Germinal center (tissue), 1 donor: ENCODE results near the gene FBXO31.

Source experiments
- DNase-seq: peaks from one replicate; pipeline ENCODE4 v3.0.0; 2012; ENCODE audit warnings: mixed read lengths, low spot score

Gene FBXO31

GRCh38 chr16:87309620-87310525, 73.7 kb downstream of the FBXO31 start:
- no peak for DNase-seq

GRCh38 chr16:87308826-87309225, 74.8 kb downstream of the FBXO31 start:
- DNase-seq, result no peak

- DNase-seq, result no peak
Measured at GRCh38 chr16:87306516-87306915, 77.1 kb downstream of the FBXO31 start.

- no peak for DNase-seq
Measured at GRCh38 chr16:87305505-87306391, 77.8 kb downstream of the FBXO31 start.

- DNase-seq, result no peak
Measured at GRCh38 chr16:87304951-87305350, 78.6 kb downstream of the FBXO31 start.

GRCh38 chr16:87303962-87304521, 79.5 kb downstream of the FBXO31 start:
- no peak for DNase-seq

GRCh38 chr16:87303431-87303930, 80.1 kb downstream of the FBXO31 start:
- DNase-seq, result no peak

GRCh38 chr16:87298857-87299465, 84.6 kb downstream of the FBXO31 start:
- no peak for DNase-seq

GRCh38 chr16:87297918-87298631, 85.5 kb downstream of the FBXO31 start:
- peak; percentile 62 for DNase-seq

GRCh38 chr16:87297407-87297806, 86.2 kb downstream of the FBXO31 start:
- no peak for DNase-seq

- no peak for DNase-seq
Measured at GRCh38 chr16:87295661-87296531, 87.7 kb downstream of the FBXO31 start.

GRCh38 chr16:87295259-87295658, 88.3 kb downstream of the FBXO31 start:
- DNase-seq, result peak; percentile 61

GRCh38 chr16:87293990-87294389, 89.6 kb downstream of the FBXO31 start:
- no peak for DNase-seq

GRCh38 chr16:87291944-87292343, 91.6 kb downstream of the FBXO31 start:
- no peak for DNase-seq

GRCh38 chr16:87288753-87289362, 94.7 kb downstream of the FBXO31 start:
- no peak for DNase-seq

- no peak for DNase-seq
Measured at GRCh38 chr16:87286839-87287626, 96.5 kb downstream of the FBXO31 start.

GRCh38 chr16:87284183-87284582, 99.4 kb downstream of the FBXO31 start:
- no peak for DNase-seq

- no peak for DNase-seq
Measured at GRCh38 chr16:87279094-87279658, 104.4 kb downstream of the FBXO31 start.
